DND-41 (cell line): Measurements from ENCODE around the gene KIT.

Experiments
- ATAC-seq: fragments of 200-7000 bp; cut with Tn5 transposase; 3 replicates; pipeline ENCODE4 v1.9.1; 2021; ENCODE audit warnings: low read depth; ENCODE audit not compliant: insufficient read depth
- DNase-seq: peaks from one replicate; pipeline ENCODE4 v3.0.0-alpha.2; 2020
- H2AFZ ChIP-seq: 2 replicates; pipeline ENCODE4 v1.6.0; 2012; ENCODE audit warnings: low read depth, low read length
- H3K27ac ChIP-seq: 2 replicates; pipeline ENCODE4 v1.5.1; 2012; ENCODE audit warnings: low read length, inconsistent platforms
- H3K27me3 ChIP-seq: fragments of 200-600 bp; sonication (generic); 2 replicates; pipeline ENCODE4 v1.6.0; 2012; ENCODE audit warnings: low read length, mild to moderate bottlenecking, inconsistent platforms; ENCODE audit not compliant: insufficient read depth, poor library complexity
- H3K36me3 ChIP-seq: 2 replicates; pipeline ENCODE4 v1.5.1; 2012; ENCODE audit warnings: low read length, inconsistent platforms; ENCODE audit not compliant: insufficient read depth
- H3K4me1 ChIP-seq: 2 replicates; pipeline ENCODE4 v1.5.1; 2012; ENCODE audit warnings: mild to moderate bottlenecking, low read length; ENCODE audit not compliant: insufficient read depth
- H3K4me2 ChIP-seq: 2 replicates; pipeline ENCODE4 v1.6.0; 2012; ENCODE audit warnings: mild to moderate bottlenecking, moderate library complexity, low read length, inconsistent platforms; ENCODE audit not compliant: insufficient read depth
- H3K4me3 ChIP-seq, 2 experiments: fragments of 200-600 bp in 1 of 2; shearing (Covaris generic) in 1 of 2; 2 replicates each; pipeline ENCODE4 v1.5.1; 2012 to 2016; ENCODE audit warnings: inconsistent platforms in 2 of 2, low read length in 2 of 2, mild to moderate bottlenecking in 2 of 2, low read depth in 1 of 2, moderate library complexity in 1 of 2
- H3K79me2 ChIP-seq: 2 replicates; pipeline ENCODE4 v1.6.0; 2012; ENCODE audit warnings: low read length, inconsistent platforms; ENCODE audit not compliant: insufficient read depth
- H3K9ac ChIP-seq: 2 replicates; pipeline ENCODE4 v1.6.0; 2012; ENCODE audit warnings: low read depth, mild to moderate bottlenecking, inconsistent platforms, low read length, moderate library complexity
- H3K9me3 ChIP-seq: 2 replicates; pipeline ENCODE4 v1.5.1; 2012; ENCODE audit warnings: low read length, moderate library complexity, mild to moderate bottlenecking, inconsistent platforms; ENCODE audit not compliant: insufficient read depth, severe bottlenecking
- H4K20me1 ChIP-seq: 2 replicates; pipeline ENCODE4 v1.6.0; 2012; ENCODE audit warnings: low read length; ENCODE audit not compliant: insufficient read depth
- EZH2 ChIP-seq: IDR thresholded peaks from 3 replicates; pipeline ENCODE4 v1.6.1; 2012; ENCODE audit warnings: borderline replicate concordance, low read depth, mild to moderate bottlenecking, moderate library complexity, low read length, inconsistent platforms; ENCODE audit not compliant: severe bottlenecking
- TF ChIP-seq, protein P1 (sequence below): IDR thresholded peaks from 2 replicates; pipeline ENCODE4 v1.5.1; 2012; ENCODE audit warnings: borderline replicate concordance, low read length, moderate library complexity, mild to moderate bottlenecking; ENCODE audit not compliant: poor library complexity, severe bottlenecking; ENCODE audit errors: extremely low read depth

KIT gene

DNA sequence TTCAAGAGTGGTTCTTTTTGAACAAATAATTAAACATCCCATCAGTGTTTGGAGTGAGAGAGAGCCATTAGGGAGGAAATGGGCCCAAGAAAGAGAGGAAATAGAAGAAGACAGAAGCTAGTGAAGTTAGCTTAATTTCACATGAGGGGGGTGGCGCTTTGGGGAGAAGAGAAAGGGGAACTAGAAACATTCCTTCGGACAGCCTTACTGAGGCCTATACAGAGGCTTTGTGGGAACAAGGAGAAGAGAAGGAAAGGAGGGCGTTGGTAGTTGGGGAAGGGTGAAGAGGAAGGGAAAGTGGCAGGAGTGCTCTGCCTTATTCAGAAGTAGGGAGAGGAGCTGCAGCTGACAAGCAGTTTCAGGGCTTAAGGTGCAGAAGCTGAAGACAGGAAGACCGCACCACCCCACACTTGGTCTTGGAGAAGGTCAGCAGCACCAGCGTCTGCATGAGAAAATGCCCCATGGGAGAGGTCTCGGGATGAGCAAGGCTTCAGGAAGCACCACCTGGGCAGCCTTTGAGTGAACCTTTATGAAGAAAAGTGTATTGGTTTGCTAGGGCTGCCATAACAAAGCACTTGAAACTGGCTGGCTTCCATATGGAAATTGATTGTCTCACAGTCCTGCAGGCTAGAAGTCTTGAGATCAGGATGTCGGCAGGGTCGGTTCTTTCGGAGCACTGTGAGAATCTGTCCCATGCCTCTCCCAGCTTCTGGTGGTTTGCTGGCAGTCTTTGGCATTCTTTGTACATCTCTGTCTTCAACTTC is 85.1 kb downstream of the KIT start:
- no peak overlapping the region for H3K4me2 ChIP-seq
- no peak for DNase-seq

DNA sequence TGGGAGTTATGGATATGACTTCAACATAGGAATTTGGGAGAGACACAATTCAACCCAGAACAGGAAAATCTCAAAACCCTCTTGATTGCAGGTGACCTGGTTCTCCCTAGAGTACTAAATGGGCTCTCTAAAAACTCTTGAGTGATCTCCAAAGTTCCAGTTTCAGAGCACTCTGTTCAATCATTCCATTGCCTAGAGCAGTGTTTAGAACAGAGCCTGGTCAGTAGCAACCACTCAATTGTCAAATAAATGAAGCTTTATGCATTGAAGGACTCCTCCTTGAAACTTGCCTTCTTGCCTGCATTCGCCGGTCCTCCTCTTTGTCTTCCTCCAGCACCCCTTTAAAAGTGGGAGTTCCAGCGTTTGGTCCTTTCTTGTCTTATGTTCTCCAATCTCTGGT is 85.8 kb downstream of the KIT start:
- no peak overlapping the region for H2AFZ ChIP-seq
- H3K9ac ChIP-seq: no peak overlapping the region
- no peak overlapping the region for H3K4me2 ChIP-seq
- ATAC-seq (no peak), DNase-seq (no peak)
- no peaks in the 10 kb centered on the region for H3K9me3 ChIP-seq
- no peaks in the 10 kb centered on the region for H3K27me3 ChIP-seq
- no peak overlapping the region for H3K4me3 ChIP-seq
- no peak for TF ChIP-seq EZH2
- TF ChIP-seq, protein P1, sequence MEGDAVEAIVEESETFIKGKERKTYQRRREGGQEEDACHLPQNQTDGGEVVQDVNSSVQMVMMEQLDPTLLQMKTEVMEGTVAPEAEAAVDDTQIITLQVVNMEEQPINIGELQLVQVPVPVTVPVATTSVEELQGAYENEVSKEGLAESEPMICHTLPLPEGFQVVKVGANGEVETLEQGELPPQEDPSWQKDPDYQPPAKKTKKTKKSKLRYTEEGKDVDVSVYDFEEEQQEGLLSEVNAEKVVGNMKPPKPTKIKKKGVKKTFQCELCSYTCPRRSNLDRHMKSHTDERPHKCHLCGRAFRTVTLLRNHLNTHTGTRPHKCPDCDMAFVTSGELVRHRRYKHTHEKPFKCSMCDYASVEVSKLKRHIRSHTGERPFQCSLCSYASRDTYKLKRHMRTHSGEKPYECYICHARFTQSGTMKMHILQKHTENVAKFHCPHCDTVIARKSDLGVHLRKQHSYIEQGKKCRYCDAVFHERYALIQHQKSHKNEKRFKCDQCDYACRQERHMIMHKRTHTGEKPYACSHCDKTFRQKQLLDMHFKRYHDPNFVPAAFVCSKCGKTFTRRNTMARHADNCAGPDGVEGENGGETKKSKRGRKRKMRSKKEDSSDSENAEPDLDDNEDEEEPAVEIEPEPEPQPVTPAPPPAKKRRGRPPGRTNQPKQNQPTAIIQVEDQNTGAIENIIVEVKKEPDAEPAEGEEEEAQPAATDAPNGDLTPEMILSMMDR: no peak
- no peak overlapping the region for H3K27ac ChIP-seq
- H3K79me2 ChIP-seq: no peaks in the 10 kb centered on the region
- H4K20me1 ChIP-seq: no peaks in the 10 kb centered on the region
- no peaks in the 10 kb centered on the region for H3K36me3 ChIP-seq
- no peaks in the 10 kb centered on the region for H3K4me1 ChIP-seq

More for the DNA sequence above, 85.1 kb downstream of the KIT start:
- no peak for ATAC-seq
- H3K9ac ChIP-seq: no peak overlapping the region
- H3K36me3 ChIP-seq: no peaks in the 10 kb centered on the region
- TF ChIP-seq, protein P1: no peak
- TF ChIP-seq EZH2: no peak
- no peaks in the 10 kb centered on the region for H3K27me3 ChIP-seq
- H3K79me2 ChIP-seq: no peaks in the 10 kb centered on the region
- no peaks in the 10 kb centered on the region for H4K20me1 ChIP-seq
- no peak overlapping the region for H2AFZ ChIP-seq
- no peaks in the 10 kb centered on the region for H3K4me1 ChIP-seq
- H3K27ac ChIP-seq: no peak overlapping the region
- no peak overlapping the region for H3K4me3 ChIP-seq
- no peaks in the 10 kb centered on the region for H3K9me3 ChIP-seq

DNA sequence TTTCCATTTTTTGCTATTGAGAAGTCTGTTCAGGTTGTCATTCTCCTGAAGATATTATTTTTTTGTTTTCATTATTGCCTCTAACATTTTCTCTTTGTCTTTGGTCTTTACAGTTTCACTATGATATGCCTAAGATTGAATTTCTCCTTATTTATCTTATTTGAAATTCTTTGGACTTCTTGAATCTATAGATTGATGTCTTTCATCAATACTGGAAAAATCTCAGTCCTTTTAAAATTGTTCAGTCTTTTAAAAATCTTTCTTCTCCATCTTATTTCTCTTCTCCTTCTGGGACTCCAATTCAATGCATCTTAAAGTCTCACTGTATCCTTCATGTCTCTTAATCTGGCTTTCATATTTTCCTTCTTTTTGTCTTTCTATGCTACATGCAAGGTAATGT is 86.7 kb downstream of the KIT start:
- H3K9ac ChIP-seq: no peak overlapping the region
- no peak overlapping the region for H2AFZ ChIP-seq
- DNase-seq (no peak), ATAC-seq (no peak)
- H3K4me3 ChIP-seq: no peak overlapping the region
- no peaks in the 10 kb centered on the region for H4K20me1 ChIP-seq
- no peaks in the 10 kb centered on the region for H3K36me3 ChIP-seq
- no peak for TF ChIP-seq EZH2
- TF ChIP-seq, protein P1: no peak
- no peaks in the 10 kb centered on the region for H3K79me2 ChIP-seq
- H3K27me3 ChIP-seq: no peaks in the 10 kb centered on the region
- H3K27ac ChIP-seq: no peak overlapping the region
- H3K4me1 ChIP-seq: no peaks in the 10 kb centered on the region
- H3K4me2 ChIP-seq: no peak overlapping the region
- no peaks in the 10 kb centered on the region for H3K9me3 ChIP-seq
